Activated naive CD4-positive, alpha-beta T cell treated with anti-CD3 and anti-CD28 coated beads for 36 hours (primary cell): ENCODE results near the gene ITGB2. TPM values are rescaled to one million over a fixed set of nuclear protein-coding genes. Genes with fewer than 3 reads are reported as not detected.
"Not testable (repeated sequence)": the region's sequence is repeated elsewhere in the genome, so short reads cannot be mapped to it uniquely, and the experiment has no call there.

ENCODE experiments used
- CTCF ChIA-PET: fragments of 350-600 bp; sonication (Branson Sonifier 250); formaldehyde crosslinking; loops from one replicate; lab custom pipeline; 2021; ENCODE audit warnings: antibody characterized with exemption; lab: Charles Lee
- DNase-seq: peaks from one replicate; pipeline ENCODE4 v3.0.0-alpha.2; 2020
- H3K27ac Mint-ChIP-seq: one replicate; pipeline ENCODE4 v1.8.0; 2021; ENCODE audit warnings: mild to moderate bottlenecking, mixed read lengths
- H3K27me3 Mint-ChIP-seq: one replicate; pipeline ENCODE4 v1.8.0; 2021; ENCODE audit warnings: low read depth, mixed read lengths
- H3K36me3 Mint-ChIP-seq: one replicate; pipeline ENCODE4 v1.8.0; 2021; ENCODE audit warnings: low read depth, mixed read lengths
- H3K4me1 Mint-ChIP-seq: one replicate; pipeline ENCODE4 v1.8.0; 2021; ENCODE audit warnings: low read depth, mixed read lengths
- H3K4me3 Mint-ChIP-seq: one replicate; pipeline ENCODE4 v1.8.0; 2021; ENCODE audit warnings: mild to moderate bottlenecking, moderate library complexity, mixed read lengths
- H3K9me3 Mint-ChIP-seq: one replicate; pipeline ENCODE4 v1.8.0; 2021; ENCODE audit warnings: mixed read lengths
- intact Hi-C: fragments of 100-400 bp; cut with micrococcal nuclease; formaldehyde crosslinking; loops from one replicate; pipeline ENCODE4 v1.15.1; 2023
- total RNA-seq, 2 experiments: library from RNA; stranded (reverse); gene quantifications; one replicate each; pipeline ENCODE4 v1.2.3, GENCODE V29; 2021

ITGB2 gene
- total RNA-seq, 2 experiments from 2014 or later = 182 to 185 TPM

DNA sequence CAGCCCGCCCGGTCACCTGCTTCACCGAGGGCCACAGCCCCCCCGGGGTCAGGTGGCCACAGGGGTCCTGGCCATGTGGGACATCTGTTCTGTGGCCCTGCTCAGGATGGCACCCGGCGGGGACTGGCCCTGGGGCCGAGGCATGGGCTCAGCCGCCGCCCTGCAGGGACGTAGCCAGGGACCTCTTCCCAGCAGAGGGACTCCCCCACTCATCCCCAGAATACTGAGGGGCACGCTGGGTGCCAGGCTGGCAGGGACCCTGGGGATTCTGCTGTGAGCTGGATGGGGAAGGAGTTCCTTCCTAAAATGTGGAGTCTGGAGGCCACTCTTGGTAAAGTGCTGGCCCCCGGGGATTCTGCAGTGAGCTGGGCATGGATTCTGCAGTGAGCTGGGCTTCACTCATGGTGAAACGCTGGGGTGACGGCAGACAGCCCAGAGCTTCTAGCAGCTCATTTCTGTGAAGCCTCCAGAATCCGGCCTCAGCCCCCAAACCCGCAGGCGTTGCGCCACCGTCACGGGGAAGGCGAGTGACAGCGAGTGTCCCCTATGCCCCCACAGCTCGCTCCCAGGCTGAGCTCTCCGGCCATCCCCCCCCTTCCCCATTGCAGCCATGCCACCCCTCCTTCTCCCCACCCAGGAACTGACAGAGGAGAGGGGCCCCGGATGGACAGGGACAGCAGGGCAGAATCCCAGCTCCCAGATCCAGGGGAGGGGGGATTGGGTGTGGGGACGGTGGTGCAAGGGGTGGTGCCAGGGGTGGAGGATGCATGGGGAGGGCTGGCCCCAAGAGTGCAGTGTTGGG, 1.4 kb downstream of the ITGB2 start:
- intact Hi-C loops = loop anchor here (1.0 kb wide), 1 partner anchor 8 kb away; no protein-coding TSS in a partner anchor
- CTCF ChIA-PET = interaction anchor here (0.8 to 2.9 kb wide), 7 partner anchors 8 to 219 kb away, joined by 3 to 15 read pairs (median 3); partner anchors contain the start of gene UBE2G2
- peaks cover 10% of the 10 kb centered on the region for H3K36me3 Mint-ChIP-seq
- peak overlapping the region; percentile 96 for H3K4me3 Mint-ChIP-seq
- H3K27me3 Mint-ChIP-seq = no peaks in the 10 kb centered on the region
- H3K4me1 Mint-ChIP-seq = peaks cover 68% of the 10 kb centered on the region
- H3K9me3 Mint-ChIP-seq = no peaks in the 10 kb centered on the region
- no peak for DNase-seq
- peak overlapping the region; percentile 97 for H3K27ac Mint-ChIP-seq

DNA sequence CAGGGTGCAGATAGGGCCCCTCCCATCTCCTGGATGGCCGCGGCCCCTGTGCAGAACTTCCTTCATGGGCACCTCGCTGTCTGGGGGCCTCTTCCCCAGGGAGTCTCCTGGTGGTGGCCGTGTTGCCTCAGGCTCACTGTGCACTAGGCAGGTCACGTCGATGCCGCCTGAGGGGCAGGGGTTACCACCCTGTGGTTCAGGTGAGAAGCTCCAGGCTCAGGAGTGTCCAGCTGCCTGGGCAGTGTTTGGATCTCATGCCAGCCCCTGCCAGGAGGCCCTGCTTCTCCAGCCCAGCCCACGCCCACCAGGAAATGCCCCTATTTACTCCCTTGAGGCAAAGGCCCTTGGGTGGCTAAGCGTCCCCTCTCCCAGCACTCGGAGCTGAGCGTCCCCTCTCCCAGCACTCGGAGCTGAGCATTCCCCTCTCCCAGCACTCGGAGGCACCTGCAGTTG, 2.1 kb downstream of the ITGB2 start:
- peak overlapping the region; percentile 89 for H3K27ac Mint-ChIP-seq
- no peaks in the 10 kb centered on the region for H3K27me3 Mint-ChIP-seq
- H3K36me3 Mint-ChIP-seq = peaks cover 10% of the 10 kb centered on the region
- peak overlapping the region; percentile 78 for H3K4me3 Mint-ChIP-seq
- CTCF ChIA-PET = interaction anchor here (1.0 to 1.4 kb wide), 3 partner anchors 14 to 220 kb away, joined by 3 to 7 read pairs (median 3); no protein-coding TSS in a partner anchor
- no peak for DNase-seq
- H3K4me1 Mint-ChIP-seq = peaks cover 67% of the 10 kb centered on the region
- no peaks in the 10 kb centered on the region for H3K9me3 Mint-ChIP-seq
- intact Hi-C loops = loop anchor here (1.0 kb wide), 1 partner anchor 9 kb away; no protein-coding TSS in a partner anchor

DNA sequence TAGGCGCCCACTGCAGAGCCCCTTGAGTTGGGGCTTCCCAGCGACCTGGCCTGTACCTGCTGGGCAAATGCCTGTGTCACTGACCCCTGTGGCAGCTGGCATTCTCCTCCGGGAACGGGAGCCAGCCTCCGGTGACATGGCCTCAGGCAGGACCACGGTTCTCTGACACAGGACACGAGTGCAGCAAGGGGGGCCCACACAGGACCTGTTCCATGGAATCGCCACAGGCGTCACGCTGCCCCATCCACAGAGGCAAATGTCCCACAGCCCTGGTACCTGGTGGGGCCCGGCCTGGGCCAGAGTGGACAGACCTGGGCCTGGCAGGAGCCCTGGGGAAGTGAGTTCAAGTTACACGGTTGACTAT, 2.6 kb downstream of the ITGB2 start:
- DNase-seq = no peak
- no peaks in the 10 kb centered on the region for H3K9me3 Mint-ChIP-seq
- H3K4me3 Mint-ChIP-seq = peak overlapping the region; percentile 78
- H3K36me3 Mint-ChIP-seq = peaks cover 10% of the 10 kb centered on the region
- H3K4me1 Mint-ChIP-seq = peaks cover 68% of the 10 kb centered on the region
- intact Hi-C loops = no loop called here
- no peaks in the 10 kb centered on the region for H3K27me3 Mint-ChIP-seq
- CTCF ChIA-PET = interaction anchor here (0.9 to 2.2 kb wide), 3 partner anchors 11 to 16 kb away, joined by 3 to 7 read pairs (median 5); no protein-coding TSS in a partner anchor
- H3K27ac Mint-ChIP-seq = peak overlapping the region; percentile 89

DNA sequence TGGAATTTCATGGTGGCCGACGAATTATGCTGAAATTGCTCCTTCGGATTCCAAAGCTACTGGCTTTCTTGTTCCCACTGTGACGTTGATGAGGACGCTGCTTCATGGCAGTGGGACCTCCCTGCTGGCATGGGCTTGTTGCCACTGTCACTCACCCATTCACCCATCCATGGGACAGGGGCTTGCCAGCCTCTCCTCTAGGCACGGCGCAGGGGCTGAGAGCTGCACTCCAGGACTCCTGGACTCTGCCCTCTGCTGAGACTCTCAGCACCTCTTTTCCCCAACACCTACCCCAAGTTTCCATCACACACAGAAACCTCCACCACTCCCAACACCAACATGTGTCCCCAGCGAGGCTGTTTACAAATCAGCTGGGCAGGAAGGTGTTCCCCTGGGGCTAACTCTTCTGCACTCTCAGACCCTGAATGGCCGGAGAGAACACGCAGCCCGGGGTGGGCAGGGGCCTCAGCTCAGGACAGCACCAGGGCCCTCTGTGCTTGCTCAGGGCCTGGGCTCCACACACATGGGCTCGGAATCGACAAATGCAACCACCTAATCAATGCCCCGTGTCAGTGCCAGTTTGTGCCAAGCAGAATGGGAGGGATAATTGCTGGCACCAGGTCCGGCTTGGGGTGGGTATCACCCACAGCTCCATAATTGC, 3.1 kb downstream of the ITGB2 start:
- Mint-ChIP-seq H3K9me3 (no peaks in the 10 kb centered on the region), H3K4me1 (peaks cover 65% of the 10 kb centered on the region), H3K4me3 (peak overlapping the region; percentile 49), H3K36me3 (peaks cover 10% of the 10 kb centered on the region), H3K27me3 (no peaks in the 10 kb centered on the region), H3K27ac (peak overlapping the region; percentile 75)
- DNase-seq = no peak
- CTCF ChIA-PET = interaction anchor here (0.5 to 2.2 kb wide), 7 partner anchors 8 to 160 kb away, joined by 3 to 7 read pairs (median 4); partner anchors contain the start of gene PTTG1IP
- intact Hi-C loops = no loop called here

DNA sequence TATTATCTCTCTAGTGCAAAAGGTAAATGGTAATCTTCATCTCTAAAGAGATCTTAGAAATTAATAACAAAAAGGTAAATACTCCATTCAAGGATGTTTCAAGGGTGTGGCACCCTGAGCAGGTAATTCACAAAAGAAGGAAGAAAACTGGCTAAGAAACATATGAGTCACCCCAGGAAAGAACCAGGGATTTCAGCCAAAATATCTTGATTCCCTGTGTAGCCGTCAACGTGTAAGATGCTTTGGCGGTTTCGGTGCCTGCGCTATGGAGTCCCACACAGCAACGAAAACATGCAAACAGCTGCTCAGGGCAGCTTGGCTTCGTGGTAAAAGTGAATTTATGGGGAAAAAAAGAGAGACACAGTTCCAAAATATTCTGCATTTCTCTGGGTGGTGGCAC, 3.7 kb downstream of the ITGB2 start:
- H3K27me3 Mint-ChIP-seq = no peaks in the 10 kb centered on the region
- no peak for DNase-seq
- peak overlapping the region; percentile 49 for H3K4me3 Mint-ChIP-seq
- peak overlapping the region; percentile 75 for H3K27ac Mint-ChIP-seq
- H3K4me1 Mint-ChIP-seq = peaks cover 66% of the 10 kb centered on the region
- intact Hi-C loops = no loop called here
- CTCF ChIA-PET = interaction anchor here (0.5 to 2.2 kb wide), 9 partner anchors 8 to 413 kb away, joined by 3 to 7 read pairs (median 3); partner anchors contain the start of gene PTTG1IP
- H3K9me3 Mint-ChIP-seq = no peaks in the 10 kb centered on the region
- peaks cover 10% of the 10 kb centered on the region for H3K36me3 Mint-ChIP-seq

DNA sequence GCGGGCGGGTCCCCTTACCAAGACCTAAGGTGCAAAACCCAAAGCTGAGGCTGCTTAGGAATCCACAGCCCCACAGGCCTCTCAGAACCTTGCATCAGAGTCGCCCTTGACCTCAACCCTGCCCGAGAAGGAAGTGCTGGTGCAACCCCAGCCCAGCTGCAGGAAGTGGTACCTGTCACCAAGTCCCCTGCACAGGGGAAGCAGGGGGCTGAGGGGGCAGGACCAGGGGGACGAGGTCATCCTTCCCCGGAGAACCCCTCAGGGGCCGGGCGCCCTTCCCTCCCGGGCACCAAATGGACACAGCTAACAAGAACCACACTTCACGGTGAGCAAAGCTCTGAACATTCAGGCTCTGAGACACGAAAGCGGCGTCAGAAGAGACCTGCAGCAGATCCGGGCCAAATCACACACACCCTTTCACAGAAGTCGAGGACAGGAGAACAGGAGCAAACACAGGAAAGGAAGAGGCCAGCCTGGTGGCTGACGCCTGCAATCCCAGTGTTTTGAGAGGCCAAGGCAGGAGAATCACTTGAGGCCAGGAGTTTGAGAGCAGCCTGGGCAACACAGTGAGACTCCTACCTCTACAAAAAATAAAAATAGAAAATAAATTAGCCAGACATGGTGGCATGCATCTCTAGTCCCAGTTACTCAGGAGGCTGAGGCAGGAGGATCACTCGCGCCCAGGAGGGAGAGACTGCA, 6.4 kb downstream of the ITGB2 start:
- H3K36me3 Mint-ChIP-seq = peaks cover 9% of the 10 kb centered on the region
- peak overlapping the region; percentile 77 for H3K4me3 Mint-ChIP-seq
- H3K9me3 Mint-ChIP-seq = no peaks in the 10 kb centered on the region
- H3K27ac Mint-ChIP-seq = peak overlapping the region; percentile 95
- CTCF ChIA-PET = interaction anchor here (1.3 to 2.2 kb wide), 4 partner anchors 13 to 224 kb away, joined by 4 to 14 read pairs (median 8); no protein-coding TSS in a partner anchor
- peaks cover 83% of the 10 kb centered on the region for H3K4me1 Mint-ChIP-seq
- DNase-seq = peak; percentile 82
- no peaks in the 10 kb centered on the region for H3K27me3 Mint-ChIP-seq
- intact Hi-C loops = loop anchor here (1.0 to 2.0 kb wide), 3 partner anchors 11 to 257 kb away; partner anchors contain the start of gene KRTAP12-3

DNA sequence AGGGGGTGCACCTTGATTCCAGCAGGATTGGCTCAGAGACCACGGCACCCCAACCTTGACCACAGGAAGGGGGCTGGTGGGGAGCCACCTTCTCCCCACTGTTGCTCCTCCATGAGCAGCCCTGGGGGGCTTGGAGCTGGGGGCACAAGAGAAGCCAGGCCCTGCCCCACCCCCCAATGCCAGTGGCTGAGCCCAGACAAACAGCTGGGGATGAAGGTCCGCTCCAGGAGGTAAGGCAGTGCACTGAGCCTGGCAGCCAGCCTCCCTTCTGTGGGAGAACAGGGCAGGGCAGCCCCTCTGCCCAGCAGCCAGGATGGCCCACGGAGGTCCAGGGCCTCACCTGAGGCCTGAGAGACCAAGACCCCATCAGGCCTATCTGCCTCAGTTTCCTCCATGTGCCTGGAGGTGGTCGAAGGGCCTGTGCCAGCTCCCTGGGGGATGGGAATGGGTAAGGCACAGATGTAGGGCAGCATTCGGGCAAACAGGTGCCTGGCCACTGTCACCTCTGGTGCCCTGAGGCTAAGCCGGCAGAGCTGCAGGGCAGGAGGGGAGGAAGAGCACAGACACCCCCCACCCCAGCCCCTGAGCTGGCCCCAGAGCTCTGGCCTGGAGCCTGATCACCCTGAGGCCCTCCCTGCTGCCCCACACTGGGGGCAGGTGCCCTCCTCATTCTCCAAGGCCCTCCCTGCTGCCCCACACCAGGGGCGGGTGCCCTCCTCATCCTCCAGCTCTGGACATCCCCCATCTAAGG, 7.1 kb downstream of the ITGB2 start:
- no peak for DNase-seq
- Mint-ChIP-seq H3K4me1 (peaks cover 88% of the 10 kb centered on the region), H3K27ac (peak overlapping the region; percentile 95), H3K9me3 (no peaks in the 10 kb centered on the region), H3K27me3 (no peaks in the 10 kb centered on the region), H3K4me3 (peak overlapping the region; percentile 77), H3K36me3 (peaks cover 9% of the 10 kb centered on the region)
- intact Hi-C loops = loop anchor here (1.0 to 2.0 kb wide), 3 partner anchors 12 to 256 kb away; partner anchors contain the start of gene KRTAP12-3
- CTCF ChIA-PET = interaction anchor here (1.3 to 2.2 kb wide), 4 partner anchors 14 to 224 kb away, joined by 4 to 14 read pairs (median 8); no protein-coding TSS in a partner anchor

DNA sequence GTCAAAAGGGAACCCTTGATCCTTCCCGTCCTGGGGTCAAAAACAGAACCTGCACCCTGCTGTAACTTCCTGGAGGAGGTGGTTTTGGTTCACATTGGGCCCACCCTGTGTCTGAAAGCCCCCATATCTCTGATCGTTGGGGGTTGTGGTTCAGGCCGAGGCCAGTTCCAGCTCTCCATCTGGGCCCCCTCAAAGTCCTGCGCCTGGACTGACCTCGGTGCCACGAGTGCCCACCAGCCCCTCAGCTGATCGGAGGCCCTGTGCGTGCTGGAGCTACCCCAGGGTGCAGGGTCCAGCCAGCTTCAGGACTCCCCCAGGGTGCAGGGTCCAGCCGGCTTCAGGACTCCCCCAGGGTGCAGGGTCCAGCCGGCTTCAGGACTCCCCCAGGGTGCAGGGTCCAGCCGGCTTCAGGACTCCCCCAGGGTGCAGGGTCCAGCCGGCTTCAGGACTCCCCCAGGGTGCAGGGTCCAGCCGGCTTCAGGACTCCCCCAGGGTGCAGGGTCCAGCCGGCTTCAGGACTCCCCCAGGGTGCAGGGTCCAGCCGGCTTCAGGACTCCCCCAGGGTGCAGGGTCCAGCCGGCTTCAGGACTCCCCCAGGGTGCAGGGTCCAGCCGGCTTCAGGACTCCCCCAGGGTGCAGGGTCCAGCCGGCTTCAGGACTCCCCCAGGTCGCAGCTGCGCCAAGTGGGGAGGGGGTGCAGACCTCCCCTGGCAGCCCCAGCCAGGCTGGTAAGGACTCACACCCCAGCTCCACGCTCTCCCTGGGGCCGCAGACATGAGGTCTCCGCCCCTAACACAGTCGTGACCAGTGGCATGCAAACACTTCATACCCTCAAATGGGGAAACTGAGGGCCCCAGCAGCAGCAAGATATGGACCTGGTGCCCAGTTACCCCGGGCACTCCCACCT, 7.9 kb downstream of the ITGB2 start:
- peak overlapping the region; percentile 95 for H3K27ac Mint-ChIP-seq
- intact Hi-C loops = loop anchor here (1.0 kb wide), 1 partner anchor 20 kb away; no protein-coding TSS in a partner anchor

DNA sequence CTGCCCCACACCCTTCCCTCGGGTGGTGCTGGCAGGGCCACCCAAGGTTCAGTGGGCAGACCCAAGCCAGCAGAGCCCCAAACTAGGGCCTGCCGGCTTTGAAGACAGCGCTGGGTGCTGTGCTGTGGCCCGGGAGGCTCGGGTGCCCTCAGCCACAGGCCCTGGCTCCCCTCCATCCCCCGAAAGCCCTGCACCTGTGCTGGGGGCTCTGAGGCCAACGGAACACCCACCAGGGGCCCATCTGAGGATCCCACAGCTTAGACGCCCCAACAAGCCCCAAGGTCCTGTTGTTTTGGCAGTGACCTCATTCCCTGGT, 8.6 kb downstream of the ITGB2 start:
- intact Hi-C loops = loop anchor here (1.0 kb wide), 1 partner anchor 20 kb away; no protein-coding TSS in a partner anchor
- Mint-ChIP-seq H3K36me3 (peaks cover 7% of the 10 kb centered on the region), H3K4me1 (peaks cover 82% of the 10 kb centered on the region), H3K27ac (peak overlapping the region; percentile 93), H3K9me3 (no peaks in the 10 kb centered on the region), H3K4me3 (peak overlapping the region; percentile 57), H3K27me3 (no peaks in the 10 kb centered on the region)
- CTCF ChIA-PET = interaction anchor here (0.7 to 2.4 kb wide), 4 partner anchors 14 to 31 kb away, joined by 4 to 14 read pairs (median 6); no protein-coding TSS in a partner anchor
- DNase-seq = no peak

More for the DNA sequence above, 7.9 kb downstream of the ITGB2 start:
- not testable (repeated sequence) for DNase-seq, H3K27me3 Mint-ChIP-seq, H3K9me3 Mint-ChIP-seq, H3K36me3 Mint-ChIP-seq
- Mint-ChIP-seq H3K4me3 (peak overlapping the region; percentile 77), H3K4me1 (peaks cover 85% of the 10 kb centered on the region)
- CTCF ChIA-PET = interaction anchor here (0.7 to 2.4 kb wide), 6 partner anchors 14 to 225 kb away, joined by 4 to 14 read pairs (median 6); no protein-coding TSS in a partner anchor
